ENCODE data around the gene TNK1.

Gene TNK1

GRCh38 chr17:7341842-7342241, 39.0 kb upstream of the TNK1 start:
- TF ChIP-seq, protein P1, sequence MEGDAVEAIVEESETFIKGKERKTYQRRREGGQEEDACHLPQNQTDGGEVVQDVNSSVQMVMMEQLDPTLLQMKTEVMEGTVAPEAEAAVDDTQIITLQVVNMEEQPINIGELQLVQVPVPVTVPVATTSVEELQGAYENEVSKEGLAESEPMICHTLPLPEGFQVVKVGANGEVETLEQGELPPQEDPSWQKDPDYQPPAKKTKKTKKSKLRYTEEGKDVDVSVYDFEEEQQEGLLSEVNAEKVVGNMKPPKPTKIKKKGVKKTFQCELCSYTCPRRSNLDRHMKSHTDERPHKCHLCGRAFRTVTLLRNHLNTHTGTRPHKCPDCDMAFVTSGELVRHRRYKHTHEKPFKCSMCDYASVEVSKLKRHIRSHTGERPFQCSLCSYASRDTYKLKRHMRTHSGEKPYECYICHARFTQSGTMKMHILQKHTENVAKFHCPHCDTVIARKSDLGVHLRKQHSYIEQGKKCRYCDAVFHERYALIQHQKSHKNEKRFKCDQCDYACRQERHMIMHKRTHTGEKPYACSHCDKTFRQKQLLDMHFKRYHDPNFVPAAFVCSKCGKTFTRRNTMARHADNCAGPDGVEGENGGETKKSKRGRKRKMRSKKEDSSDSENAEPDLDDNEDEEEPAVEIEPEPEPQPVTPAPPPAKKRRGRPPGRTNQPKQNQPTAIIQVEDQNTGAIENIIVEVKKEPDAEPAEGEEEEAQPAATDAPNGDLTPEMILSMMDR (IDR thresholded peaks at IDR 0.05; ENCODE audit: low read depth, low read length) = no peak
- no peak for DNase-seq (ENCODE audit: extremely low read depth, low read depth)

- TF ChIP-seq, protein P1 (IDR thresholded peaks at IDR 0.05; ENCODE audit: low read depth, low read length) = no peak
- DNase-seq (ENCODE audit: extremely low read depth, low read depth) = no peak
Observed at GRCh38 chr17:7343250-7343649, 37.6 kb upstream of the TNK1 start.

GRCh38 chr17:7346761-7347614, 33.9 kb upstream of the TNK1 start:
- no peak for DNase-seq (ENCODE audit: extremely low read depth, low read depth)
- TF ChIP-seq, protein P1 (IDR thresholded peaks at IDR 0.05; ENCODE audit: low read depth, low read length) = no peak

DNA sequence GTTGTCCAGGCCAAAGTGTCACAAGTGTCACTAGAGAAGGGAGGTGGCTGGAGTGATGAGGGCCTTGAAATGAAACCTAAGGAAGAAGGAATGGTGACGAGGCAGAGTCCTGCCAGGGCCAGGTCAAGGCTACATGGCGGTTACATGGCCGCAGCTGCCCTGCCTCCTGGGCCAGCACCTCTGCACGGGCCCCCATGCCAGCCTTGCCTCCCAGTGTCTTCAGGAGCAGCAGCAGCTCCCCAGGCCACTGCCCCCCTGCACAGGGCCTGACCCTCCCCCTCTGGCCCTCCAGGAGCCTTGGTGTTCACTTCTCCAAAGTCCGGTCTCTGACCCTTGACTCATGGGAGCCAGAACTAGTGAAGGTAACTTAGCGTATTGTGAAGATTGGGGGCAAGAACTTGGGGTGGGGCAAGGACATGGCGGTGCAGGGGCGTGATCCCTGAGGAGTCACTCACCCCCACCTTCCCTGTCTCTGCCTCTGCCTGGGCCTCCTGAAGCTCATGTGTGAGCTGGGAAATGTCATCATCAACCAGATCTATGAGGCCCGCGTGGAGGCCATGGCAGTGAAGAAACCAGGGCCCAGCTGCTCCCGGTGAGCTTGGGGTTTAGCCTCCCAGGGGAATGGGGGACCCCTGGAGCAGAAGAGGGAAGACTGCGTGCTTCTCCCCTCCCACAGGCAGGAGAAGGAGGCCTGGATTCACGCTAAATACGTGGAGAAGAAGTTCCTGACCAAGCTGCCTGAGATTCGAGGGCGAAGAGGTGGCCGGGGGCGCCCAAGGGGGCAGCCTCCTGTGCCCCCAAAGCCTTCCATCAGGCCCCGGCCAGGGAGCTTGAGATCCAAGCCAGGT, 33.0 kb upstream of the TNK1 start:
- TF ChIP-seq, protein P1 (IDR thresholded peaks at IDR 0.05; ENCODE audit: low read depth, low read length) = no peak
- DNase-seq (ENCODE audit: extremely low read depth, low read depth) = no peak

DNA sequence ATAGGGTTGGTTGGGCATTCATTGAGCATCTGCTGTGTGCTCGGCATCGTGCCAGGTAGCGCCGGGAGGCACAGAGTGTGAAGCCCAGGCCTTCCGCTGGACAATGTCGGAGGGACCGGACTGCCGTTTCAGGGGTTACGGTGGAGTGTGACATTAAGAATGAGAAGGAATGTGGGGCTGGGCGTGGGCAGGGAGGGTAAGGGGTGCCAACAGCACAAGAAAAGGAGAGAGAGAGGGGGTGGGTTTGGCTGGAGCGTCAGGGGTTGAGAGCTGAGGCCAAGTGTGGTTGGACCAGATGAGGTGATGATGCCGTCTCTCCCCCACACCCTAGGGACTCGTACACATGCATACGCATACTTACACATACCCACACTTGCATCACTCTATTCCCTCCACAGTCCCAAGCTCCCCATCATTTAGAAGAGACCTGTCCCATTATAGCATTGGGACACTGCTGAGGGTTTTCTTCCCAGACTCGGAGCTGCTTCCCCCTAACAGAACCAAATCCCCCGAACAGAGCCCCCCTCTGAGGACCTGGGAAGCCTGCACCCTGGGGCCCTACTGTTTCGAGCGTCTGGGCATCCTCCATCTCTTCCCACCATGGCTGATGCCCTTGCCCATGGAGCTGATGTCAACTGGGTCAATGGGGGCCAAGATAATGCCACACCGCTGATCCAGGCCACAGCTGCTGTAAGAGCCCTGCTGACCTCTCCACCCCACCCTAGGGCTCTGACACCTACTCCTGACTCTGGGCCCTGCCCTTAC, 32.2 kb upstream of the TNK1 start:
- DNase-seq (ENCODE audit: extremely low read depth, low read depth) = no peak
- TF ChIP-seq, protein P1 (IDR thresholded peaks at IDR 0.05; ENCODE audit: low read depth, low read length) = no peak

DNA sequence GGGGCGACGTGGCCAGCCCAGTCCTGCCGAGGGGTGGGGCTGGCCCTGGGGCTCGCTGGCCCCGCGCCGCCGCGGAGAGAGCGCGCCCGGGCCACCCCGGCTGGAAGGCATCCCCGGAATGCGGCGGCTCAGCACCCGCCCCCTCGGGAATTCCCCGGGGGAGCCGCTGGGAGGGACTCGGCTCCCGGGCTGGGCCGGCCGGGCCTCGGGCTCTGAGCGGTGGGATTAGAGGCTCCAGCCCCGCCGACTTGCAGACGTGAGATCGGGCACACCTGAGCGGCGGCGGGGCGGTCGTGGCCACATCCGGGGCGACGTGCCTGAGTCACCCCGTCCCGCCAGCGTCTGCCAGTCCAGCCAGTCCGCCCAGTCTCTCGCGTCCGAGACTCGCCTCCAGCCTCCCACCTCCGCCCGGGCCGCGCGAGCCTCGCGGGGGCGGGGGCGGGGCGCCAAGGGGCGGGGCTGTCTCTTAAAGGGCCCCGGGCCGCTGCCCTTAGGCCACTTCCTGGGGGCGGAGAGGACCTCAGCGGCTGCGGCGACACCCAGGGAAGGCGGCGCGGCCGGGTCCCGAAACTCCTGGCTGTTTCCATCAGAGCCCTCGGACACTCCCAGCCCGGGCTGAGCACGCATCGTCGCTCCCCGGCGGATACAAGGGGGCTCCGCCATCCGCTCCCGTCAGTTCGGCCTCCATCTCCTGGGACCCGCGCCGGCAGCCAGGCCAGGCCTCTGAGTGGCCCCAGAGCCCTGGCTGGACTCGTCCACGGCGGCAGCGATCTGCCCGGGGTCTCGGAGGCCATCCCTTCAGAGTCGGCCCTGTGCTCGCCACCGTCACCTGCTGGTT, 29.0 kb upstream of the TNK1 start, which contains the start of gene KCTD11:
Gene KCTD11, plus strand, starts transcription at position 498 of the 838 bp plus-strand sequence.
- DNase-seq (ENCODE audit: extremely low read depth, low read depth) = peak; percentile 73

More for the DNA sequence above, 29.0 kb upstream of the TNK1 start, which contains the start of gene KCTD11:
- TF ChIP-seq, protein P1 (IDR thresholded peaks at IDR 0.05; ENCODE audit: low read depth, low read length) = no peak; the same call in 1 of the 2 replicates
